NCI-H460 (cell line): ENCODE results near the gene CBLL1. TPM values are rescaled to one million over a fixed set of nuclear protein-coding genes. Genes with fewer than 3 reads are reported as not detected.

Source experiments
- DNase-seq: peaks from one replicate; pipeline ENCODE4 v3.0.0-alpha.2; 2016; ENCODE audit warnings: low read depth; ENCODE audit errors: extremely low read depth
- polyA plus RNA-seq: library from polyadenylated mRNA; depleted of rRNA; stranded (reverse); fragments of >200 nt; gene quantifications from 2 replicates; pipeline ENCODE4 v1.2.3, GENCODE V29; 2014; cell fraction: nucleus; rRNA removed
- total RNA-seq: library from RNA; depleted of rRNA; stranded (reverse); fragments of >200 nt; shearing (Covaris generic); gene quantifications from 2 replicates; pipeline ENCODE4 v1.2.3, GENCODE V29; 2014; rRNA removed

CBLL1 gene
- total RNA-seq: 41.1 and 41.4 TPM in 2 replicates
- 8.4 and 18.9 TPM in 2 replicates for polyA plus RNA-seq

GRCh38 chr7:107743567-107744344 lies at the start of gene CBLL1:
Gene CBLL1, plus strand, starts transcription at chr7:107744142. Its CDS starts 22 bp downstream, at chr7:107744164.
- DNase-seq: peak; percentile 93

GRCh38 chr7:107694386-107694785 lies 49.6 kb upstream of the CBLL1 start:
- no peak for DNase-seq

- no peak for DNase-seq
Measured at GRCh38 chr7:107696330-107696946, 47.5 kb upstream of the CBLL1 start.

GRCh38 chr7:107697321-107698049 lies 46.5 kb upstream of the CBLL1 start:
- no peak for DNase-seq

GRCh38 chr7:107700570-107700969 lies 43.4 kb upstream of the CBLL1 start:
- DNase-seq: no peak

GRCh38 chr7:107701191-107701590 lies 42.8 kb upstream of the CBLL1 start:
- no peak for DNase-seq

GRCh38 chr7:107703219-107703618 lies 40.7 kb upstream of the CBLL1 start:
- DNase-seq: no peak

GRCh38 chr7:107703872-107704271 lies 40.1 kb upstream of the CBLL1 start:
- no peak for DNase-seq

- no peak for DNase-seq
Measured at GRCh38 chr7:107708956-107709355, 35.0 kb upstream of the CBLL1 start.

- no peak for DNase-seq
Measured at GRCh38 chr7:107711301-107711700, 32.6 kb upstream of the CBLL1 start.

GRCh38 chr7:107712025-107712424 lies 31.9 kb upstream of the CBLL1 start:
- no peak for DNase-seq

GRCh38 chr7:107712896-107713295 lies 31.0 kb upstream of the CBLL1 start:
- no peak for DNase-seq

- no peak for DNase-seq
Measured at GRCh38 chr7:107715531-107715930, 28.4 kb upstream of the CBLL1 start.

GRCh38 chr7:107718456-107719193 lies 25.3 kb upstream of the CBLL1 start:
- DNase-seq: no peak

GRCh38 chr7:107721286-107721685 lies 22.7 kb upstream of the CBLL1 start:
- no peak for DNase-seq

GRCh38 chr7:107723255-107723654 lies 20.7 kb upstream of the CBLL1 start:
- no peak for DNase-seq

GRCh38 chr7:107725138-107725740 lies 18.7 kb upstream of the CBLL1 start:
- peak; percentile 50 for DNase-seq

- DNase-seq: no peak
Measured at GRCh38 chr7:107726356-107727130, 17.4 kb upstream of the CBLL1 start.

GRCh38 chr7:107728276-107728675 lies 15.7 kb upstream of the CBLL1 start:
- no peak for DNase-seq
